SU-DHL-6 (cell line): ENCODE data around the gene KAZALD1.

ENCODE experiments used
- H2AFZ ChIP-seq: fragments of 200-600 bp; sonication (generic); 2 replicates; pipeline ENCODE4 v1.6.1; 2014; ENCODE audit warnings: low read depth, mild to moderate bottlenecking, moderate library complexity, mixed read lengths, antibody characterized with exemption, low read length; ENCODE audit not compliant: severe bottlenecking
- H3F3A ChIP-seq: fragments of 200-600 bp; shearing (Covaris generic); 2 replicates; pipeline ENCODE4 v1.6.0; 2016; ENCODE audit warnings: antibody characterized with exemption, mild to moderate bottlenecking; ENCODE audit not compliant: insufficient read depth
- H3K27ac ChIP-seq: fragments of 200-600 bp; sonication (generic); 2 replicates; pipeline ENCODE4 v1.5.1; 2016; ENCODE audit warnings: low read depth, mild to moderate bottlenecking, low read length, moderate library complexity, mixed read lengths
- H3K27me3 ChIP-seq: fragments of 200-600 bp; sonication (generic), shearing (Covaris generic); 2 replicates; pipeline ENCODE4 v1.6.0; 2014; ENCODE audit warnings: mild to moderate bottlenecking, low read length
- H3K36me3 ChIP-seq: fragments of 200-600 bp; sonication (generic); 2 replicates; pipeline ENCODE4 v1.6.1; 2014; ENCODE audit warnings: mild to moderate bottlenecking, low read length, mixed read lengths
- H3K4me2 ChIP-seq: fragments of 300-600, 200-600 bp; shearing (Covaris generic), sonication (generic); 2 replicates; pipeline ENCODE4 v1.6.0; 2014; ENCODE audit warnings: low read length, low read depth, mild to moderate bottlenecking; ENCODE audit not compliant: poor library complexity, severe bottlenecking
- H3K4me3 ChIP-seq: fragments of 200-600 bp; sonication (generic); 2 replicates; pipeline ENCODE4 v1.5.1; 2014; ENCODE audit warnings: antibody characterized with exemption, low read length, mild to moderate bottlenecking, mixed read lengths; ENCODE audit not compliant: insufficient read depth, poor library complexity, severe bottlenecking
- H3K79me2 ChIP-seq: fragments of 200-600 bp; sonication (generic); 2 replicates; pipeline ENCODE4 v1.6.1; 2014; ENCODE audit warnings: mild to moderate bottlenecking, low read length, moderate library complexity; ENCODE audit not compliant: insufficient read depth
- H3K9ac ChIP-seq: fragments of 200-600 bp; sonication (generic); 2 replicates; pipeline ENCODE4 v1.7.0; 2014; ENCODE audit warnings: mild to moderate bottlenecking, low read length
- H3K9me2 ChIP-seq: fragments of 200-600 bp; sonication (generic); replicated peaks from 2 replicates; pipeline ENCODE4 v1.6.1; 2014; ENCODE audit warnings: low read length; ENCODE audit not compliant: insufficient read depth
- H3K9me3 ChIP-seq: fragments of 200-600 bp; sonication (generic); 2 replicates; pipeline ENCODE4 v1.6.1; 2014; ENCODE audit warnings: low read length, mixed read lengths; ENCODE audit not compliant: insufficient read depth
- H4K20me1 ChIP-seq: fragments of 200-600 bp; sonication (generic); 2 replicates; pipeline ENCODE4 v1.6.1; 2014; ENCODE audit warnings: low read depth, mild to moderate bottlenecking, antibody characterized with exemption, low read length, moderate library complexity, mixed read lengths
- EZH2phosphoT487 ChIP-seq: fragments of 200-600 bp; sonication (generic), shearing (Covaris generic); conservative IDR thresholded peaks from 2 replicates; pipeline ENCODE4 v1.6.1; 2018; ENCODE audit warnings: mild to moderate bottlenecking, antibody characterized with exemption, low read length, moderate library complexity, mixed read lengths
- TF ChIP-seq, protein P1 (sequence below): fragments of 200-600 bp; sonication (generic); IDR thresholded peaks from one replicate; pipeline ENCODE4 v1.5.1; 2017; ENCODE audit warnings: antibody characterized with exemption, mild to moderate bottlenecking, low read length, moderate library complexity; ENCODE audit not compliant: insufficient read depth, poor library complexity, severe bottlenecking

KAZALD1 gene

DNA sequence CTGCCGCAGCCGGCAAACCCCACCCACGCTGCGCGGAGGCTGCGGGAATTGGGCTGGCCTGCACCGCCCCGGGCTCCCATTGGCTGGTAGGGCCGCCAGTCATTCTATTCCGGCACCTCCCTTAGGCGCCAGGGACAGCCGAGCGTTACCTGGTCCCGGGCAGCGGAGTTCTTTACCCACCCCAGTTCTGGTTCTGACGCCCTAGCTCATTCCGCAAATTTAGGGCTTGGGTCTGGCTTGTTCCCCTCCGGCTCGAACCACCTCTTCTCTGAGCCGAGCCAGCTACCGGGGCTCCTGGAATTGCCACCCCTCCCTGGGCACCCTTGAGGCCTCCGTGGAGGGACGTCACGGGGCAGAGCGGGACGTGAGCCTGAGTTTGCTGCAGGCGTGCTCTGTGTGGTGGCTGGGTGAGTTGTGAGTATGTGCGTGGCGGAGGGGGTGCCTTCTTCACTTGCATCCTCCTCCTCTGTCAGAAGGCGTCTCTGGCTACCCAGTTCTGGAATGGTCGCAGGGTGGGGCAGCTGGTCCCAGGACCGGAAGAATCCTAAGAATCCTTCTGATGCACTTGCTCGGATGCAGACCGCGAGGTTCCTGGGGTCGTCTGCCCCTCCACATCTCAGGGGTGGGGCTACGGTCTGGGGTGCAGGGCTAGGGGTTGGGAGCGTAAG, 30.5 kb upstream of the KAZALD1 start, which contains the start of the genes PDZD7 and SFXN3:
Gene PDZD7, minus strand, starts transcription at position 2 of the 668 bp plus-strand sequence. CDS start 910 bp downstream, outside the sequence.
Gene SFXN3, plus strand, starts transcription at position 107 of the 668 bp plus-strand sequence. CDS start 3,461 bp downstream, outside the sequence.
- H2AFZ ChIP-seq, result peak within 1 kb of the TSS; percentile 90
- H3K27me3 ChIP-seq, result no peaks in the 10 kb centered on the region
- peak within 1 kb of the TSS; percentile 52 for H3K9ac ChIP-seq

DNA sequence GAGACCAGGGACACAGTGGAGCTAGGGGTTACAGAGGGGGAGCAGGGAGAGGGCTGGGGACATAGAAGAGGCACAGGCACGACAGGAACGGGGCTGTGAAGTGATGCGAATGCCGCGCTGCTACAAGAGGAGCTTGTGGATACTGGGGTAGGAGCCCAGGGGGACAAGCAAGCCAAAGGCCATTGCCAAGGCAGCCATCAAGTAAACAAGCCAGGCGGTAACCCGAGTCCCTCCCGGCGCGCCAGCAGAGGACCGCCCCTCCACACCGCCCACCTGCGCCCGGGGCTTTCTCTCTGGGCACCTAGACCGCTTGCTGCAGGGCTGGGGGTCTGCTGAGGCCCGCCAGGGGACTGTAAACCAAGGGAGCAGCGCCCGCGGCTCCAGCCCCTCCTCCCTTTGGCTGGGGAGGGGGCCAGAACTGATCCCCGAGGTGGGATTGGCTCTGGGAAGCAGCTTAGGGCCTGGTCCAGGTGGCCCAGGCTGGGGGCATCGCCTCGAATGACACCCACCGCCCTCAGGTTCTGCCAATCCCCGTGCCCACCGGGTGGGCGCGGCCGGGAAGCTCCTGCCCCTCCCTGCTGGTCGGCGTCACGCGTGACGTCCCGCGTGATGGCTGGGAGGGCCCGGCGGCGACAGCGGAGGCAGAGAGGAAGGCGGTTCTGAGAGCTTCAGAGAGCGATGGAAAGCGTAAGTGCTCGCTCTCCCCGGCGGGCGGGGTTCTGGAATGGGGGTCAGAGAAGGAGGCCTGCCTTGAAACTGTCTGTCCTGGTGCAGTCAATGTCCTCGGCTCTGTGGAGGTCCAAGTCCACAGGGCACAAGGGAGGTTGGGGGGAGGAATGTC, 29.8 kb upstream of the KAZALD1 start:
- no peak overlapping the region for H3K27ac ChIP-seq
- H3K9me2 ChIP-seq, result no peaks in the 10 kb centered on the region
- H3F3A ChIP-seq, result no peaks in the 10 kb centered on the region
- H2AFZ ChIP-seq, result peak overlapping the region; percentile 90
- no peak for TF ChIP-seq EZH2phosphoT487
- TF ChIP-seq, protein P1, sequence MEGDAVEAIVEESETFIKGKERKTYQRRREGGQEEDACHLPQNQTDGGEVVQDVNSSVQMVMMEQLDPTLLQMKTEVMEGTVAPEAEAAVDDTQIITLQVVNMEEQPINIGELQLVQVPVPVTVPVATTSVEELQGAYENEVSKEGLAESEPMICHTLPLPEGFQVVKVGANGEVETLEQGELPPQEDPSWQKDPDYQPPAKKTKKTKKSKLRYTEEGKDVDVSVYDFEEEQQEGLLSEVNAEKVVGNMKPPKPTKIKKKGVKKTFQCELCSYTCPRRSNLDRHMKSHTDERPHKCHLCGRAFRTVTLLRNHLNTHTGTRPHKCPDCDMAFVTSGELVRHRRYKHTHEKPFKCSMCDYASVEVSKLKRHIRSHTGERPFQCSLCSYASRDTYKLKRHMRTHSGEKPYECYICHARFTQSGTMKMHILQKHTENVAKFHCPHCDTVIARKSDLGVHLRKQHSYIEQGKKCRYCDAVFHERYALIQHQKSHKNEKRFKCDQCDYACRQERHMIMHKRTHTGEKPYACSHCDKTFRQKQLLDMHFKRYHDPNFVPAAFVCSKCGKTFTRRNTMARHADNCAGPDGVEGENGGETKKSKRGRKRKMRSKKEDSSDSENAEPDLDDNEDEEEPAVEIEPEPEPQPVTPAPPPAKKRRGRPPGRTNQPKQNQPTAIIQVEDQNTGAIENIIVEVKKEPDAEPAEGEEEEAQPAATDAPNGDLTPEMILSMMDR, result no peak
- peak overlapping the region; percentile 52 for H3K9ac ChIP-seq
- no peaks in the 10 kb centered on the region for H3K79me2 ChIP-seq
- peak overlapping the region; percentile 80 for H3K4me2 ChIP-seq
- H3K36me3 ChIP-seq, result no peaks in the 10 kb centered on the region
- H4K20me1 ChIP-seq, result no peaks in the 10 kb centered on the region
- no peaks in the 10 kb centered on the region for H3K27me3 ChIP-seq
- peak overlapping the region; percentile 67 for H3K4me3 ChIP-seq
- no peaks in the 10 kb centered on the region for H3K9me3 ChIP-seq

More for the DNA sequence above, 30.5 kb upstream of the KAZALD1 start, which contains the start of the genes PDZD7 and SFXN3:
- no peak for TF ChIP-seq EZH2phosphoT487
- TF ChIP-seq, protein P1, result no peak
- peak within 1 kb of the TSS; percentile 80 for H3K4me2 ChIP-seq
- no peaks in the 10 kb centered on the region for H3K79me2 ChIP-seq
- no peaks in the 10 kb centered on the region for H3K36me3 ChIP-seq
- H3K9me2 ChIP-seq, result no peaks in the 10 kb centered on the region
- H3K4me3 ChIP-seq, result peak within 1 kb of the TSS; percentile 67
- no peaks in the 10 kb centered on the region for H3F3A ChIP-seq
- H3K9me3 ChIP-seq, result no peaks in the 10 kb centered on the region
- no peaks in the 10 kb centered on the region for H4K20me1 ChIP-seq
- no peak within 1 kb of the TSS for H3K27ac ChIP-seq

DNA sequence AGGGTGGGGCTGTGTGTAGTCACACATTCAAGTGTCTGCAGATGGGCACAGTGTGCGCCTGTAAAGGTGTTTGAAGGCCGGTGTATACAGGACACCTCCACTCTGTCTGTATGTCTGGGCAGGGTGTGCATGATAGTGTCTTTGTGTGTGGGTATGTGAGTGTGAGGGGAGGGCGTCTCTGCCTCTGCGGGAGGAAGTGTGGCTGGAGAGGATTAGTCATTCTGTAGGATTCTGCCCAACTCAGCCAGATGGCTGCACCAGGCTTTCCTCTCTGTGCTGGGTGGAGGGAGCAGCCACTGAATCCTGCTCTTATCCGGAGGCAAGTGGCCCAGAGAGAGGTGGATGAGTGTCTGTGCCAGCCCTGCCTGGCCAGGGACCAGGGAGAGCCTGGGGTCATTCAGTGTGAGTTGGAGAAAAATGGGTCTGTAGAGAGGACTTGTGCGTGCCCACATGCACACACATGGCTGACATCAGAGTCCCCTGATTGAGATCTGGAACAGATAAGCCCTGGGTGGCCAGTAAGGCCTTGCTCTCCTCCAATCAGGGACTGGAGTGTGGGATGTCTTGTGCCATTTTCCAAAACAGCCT, 29.1 kb upstream of the KAZALD1 start:
- Histone ChIP-seq H4K20me1 (no peaks in the 10 kb centered on the region), H3K27ac (no peak overlapping the region), H3K9me3 (no peaks in the 10 kb centered on the region), H3K9me2 (no peaks in the 10 kb centered on the region), H3K4me2 (peak overlapping the region; percentile 80), H3F3A (no peaks in the 10 kb centered on the region), H2AFZ (no peak overlapping the region), H3K79me2 (no peaks in the 10 kb centered on the region), H3K4me3 (no peak overlapping the region), H3K36me3 (no peaks in the 10 kb centered on the region), H3K27me3 (no peaks in the 10 kb centered on the region), H3K9ac (no peak overlapping the region)
- TF ChIP-seq EZH2phosphoT487, result no peak
- TF ChIP-seq, protein P1, result no peak
